IMR-90 (cell line): Measurements from ENCODE around the gene MBTD1. TPM values are rescaled to one million over a fixed set of nuclear protein-coding genes. Genes with fewer than 3 reads are reported as not detected.

Source experiments
- ATAC-seq: fragments of 200-7000 bp; cut with Tn5 transposase; 2 replicates; pipeline ENCODE4 v1.9.1; 2020; ENCODE audit warnings: low read depth, mild to moderate bottlenecking, moderate library complexity
- BruUV-seq: library from RNA; stranded (reverse); fragments of 400-500 nt; replicated peaks from 2 replicates; lab custom pipeline; 2021; lab: Mats Ljungman, UMichigan
- CTCF ChIA-PET: fragments of 300-600 bp; formaldehyde crosslinking; extraction: SDS; loops from one replicate; lab custom pipeline; 2021; ENCODE audit warnings: antibody characterized with exemption; lab: Yijun Ruan, JAX
- POLR2A ChIA-PET: fragments of 300-600 bp; sonication (Branson Sonifier 250); formaldehyde crosslinking; loops from one replicate; lab custom pipeline; 2022; ENCODE audit warnings: antibody characterized with exemption; ENCODE audit not compliant: unreplicated experiment; lab: Charles Lee
- DNase-seq: peaks from one replicate; pipeline ENCODE4 v3.0.0; 2013
- H2AFZ ChIP-seq: replicated peaks from 2 replicates; pipeline ENCODE3; 2013; ENCODE audit warnings: low read length, mild to moderate bottlenecking; ENCODE audit not compliant: poor library complexity
- H2AK5ac ChIP-seq: 2 replicates; pipeline ENCODE4 v1.6.1; 2013; ENCODE audit warnings: low read depth, low read length, inconsistent platforms
- H2AK9ac ChIP-seq: replicated peaks from 2 replicates; pipeline ENCODE3; 2013; ENCODE audit warnings: mild to moderate bottlenecking, low read depth, low read length, moderate library complexity; ENCODE audit not compliant: poor library complexity
- H2BK120ac ChIP-seq: 2 replicates; pipeline ENCODE4 v1.6.1; 2013; ENCODE audit warnings: low read depth, low read length, inconsistent platforms
- H2BK15ac ChIP-seq: 3 replicates; pipeline ENCODE4 v1.6.1; 2013; ENCODE audit warnings: low read depth, low read length, inconsistent platforms
- H2BK20ac ChIP-seq: 2 replicates; pipeline ENCODE4 v1.6.1; 2013; ENCODE audit warnings: low read depth, mild to moderate bottlenecking, inconsistent platforms, low read length, moderate library complexity
- H2BK5ac ChIP-seq: 2 replicates; pipeline ENCODE4 v1.6.1; 2013; ENCODE audit warnings: mild to moderate bottlenecking, low read depth, low read length, inconsistent platforms; ENCODE audit not compliant: poor library complexity, severe bottlenecking
- H3K14ac ChIP-seq: replicated peaks from 2 replicates; pipeline ENCODE4 v1.6.1; 2013; ENCODE audit warnings: low read depth, low read length, inconsistent platforms
- H3K18ac ChIP-seq: 2 replicates; pipeline ENCODE4 v1.6.1; 2013; ENCODE audit warnings: low read depth, low read length, control low read depth
- H3K23ac ChIP-seq: 2 replicates; pipeline ENCODE4 v1.6.1; 2013; ENCODE audit warnings: low read depth, low read length, inconsistent platforms
- H3K27ac ChIP-seq: 2 replicates; pipeline ENCODE4 v1.5.1; 2013; ENCODE audit warnings: mild to moderate bottlenecking, control low read depth, low read length; ENCODE audit not compliant: insufficient read depth
- H3K27me3 ChIP-seq: 2 replicates; pipeline ENCODE4 v1.6.1; 2013; ENCODE audit warnings: low read length; ENCODE audit not compliant: control insufficient read depth, insufficient read depth
- H3K36me3 ChIP-seq: 2 replicates; pipeline ENCODE4 v1.6.1; 2013; ENCODE audit warnings: low read length, mixed read lengths; ENCODE audit not compliant: control insufficient read depth, insufficient read depth
- H3K4ac ChIP-seq: 2 replicates; pipeline ENCODE4 v1.6.1; 2013; ENCODE audit warnings: low read depth, low read length, inconsistent platforms
- H3K4me1 ChIP-seq: 2 replicates; pipeline ENCODE4 v1.6.1; 2013; ENCODE audit warnings: low read length, mixed read lengths; ENCODE audit not compliant: control insufficient read depth, insufficient read depth
- H3K4me2 ChIP-seq: 2 replicates; pipeline ENCODE4 v1.6.1; 2013; ENCODE audit warnings: low read depth, mild to moderate bottlenecking, control low read depth, low read length, moderate library complexity
- H3K4me3 ChIP-seq: 2 replicates; pipeline ENCODE4 v1.5.1; 2013; ENCODE audit warnings: low read depth, mild to moderate bottlenecking, control low read depth, low read length, moderate library complexity; ENCODE audit not compliant: insufficient read depth
- H3K56ac ChIP-seq: 2 replicates; pipeline ENCODE4 v1.6.1; 2013; ENCODE audit warnings: low read length, inconsistent platforms; ENCODE audit not compliant: insufficient read depth; ENCODE audit errors: extremely low read depth
- H3K79me1 ChIP-seq, 2 experiments: 2 replicates each; pipeline ENCODE4 v1.6.1; 2013; ENCODE audit warnings: low read length in 2 of 2, inconsistent platforms in 1 of 2, low read depth in 1 of 2
- H3K9ac ChIP-seq: 2 replicates; pipeline ENCODE4 v1.6.1; 2013; ENCODE audit warnings: low read depth, low read length, control low read depth
- H3K9me1 ChIP-seq: 2 replicates; pipeline ENCODE4 v1.6.1; 2013; ENCODE audit warnings: low read length, inconsistent platforms; ENCODE audit not compliant: insufficient read depth
- H3K9me3 ChIP-seq: 2 replicates; pipeline ENCODE4 v1.6.1; 2013; ENCODE audit warnings: low read length; ENCODE audit not compliant: control insufficient read depth, insufficient read depth
- H4K20me1 ChIP-seq: 2 replicates; pipeline ENCODE4 v1.6.1; 2013; ENCODE audit warnings: low read length, inconsistent platforms; ENCODE audit not compliant: insufficient read depth
- H4K5ac ChIP-seq: 2 replicates; pipeline ENCODE4 v1.6.1; 2013; ENCODE audit warnings: mild to moderate bottlenecking, low read depth, low read length, control low read depth
- H4K8ac ChIP-seq, 2 experiments: 2 replicates each; pipeline ENCODE4 v1.6.1; 2013; ENCODE audit warnings: low read depth in 2 of 2, low read length in 2 of 2, control low read depth in 1 of 2, inconsistent platforms in 1 of 2
- H4K91ac ChIP-seq: 2 replicates; pipeline ENCODE4 v1.6.1; 2013; ENCODE audit warnings: low read depth, low read length, inconsistent platforms; ENCODE audit not compliant: insufficient read depth
- BHLHE40 ChIP-seq: fragments of 150-350 bp; IDR thresholded peaks from 2 replicates; pipeline ENCODE4 v1.6.1; 2016; ENCODE audit warnings: mild to moderate bottlenecking, low read depth, low read length
- CEBPB ChIP-seq: IDR thresholded peaks from 2 replicates; pipeline ENCODE4 v1.6.1; 2012; ENCODE audit warnings: low read depth, low read length, improper control_type of control experiment
- CHD1 ChIP-seq: IDR thresholded peaks from 2 replicates; pipeline ENCODE4 v1.6.1; 2012; ENCODE audit warnings: low read depth, low read length, improper control_type of control experiment
- CTCF ChIP-seq: conservative IDR thresholded peaks from 2 replicates; pipeline ENCODE4 v1.5.1; 2012; ENCODE audit warnings: mild to moderate bottlenecking, low read depth, low read length, improper control_type of control experiment
- ELK1 ChIP-seq: fragments of 150-350 bp; IDR thresholded peaks from 2 replicates; pipeline ENCODE4 v1.6.1; 2016; ENCODE audit warnings: low read depth, mild to moderate bottlenecking, low read length, moderate library complexity, borderline replicate concordance
- FOS ChIP-seq: fragments of 150-350 bp; IDR thresholded peaks from 2 replicates; pipeline ENCODE4 v1.6.1; 2016; ENCODE audit warnings: low read depth, low read length
- MAFK ChIP-seq: IDR thresholded peaks from 2 replicates; pipeline ENCODE4 v1.6.1; 2012; ENCODE audit warnings: low read depth, low read length, improper control_type of control experiment
- MAZ ChIP-seq: IDR thresholded peaks from 2 replicates; pipeline ENCODE4 v1.6.1; 2012; ENCODE audit warnings: low read depth, mild to moderate bottlenecking, low read length, improper control_type of control experiment, moderate library complexity, borderline replicate concordance
- MXI1 ChIP-seq: IDR thresholded peaks from 2 replicates; pipeline ENCODE4 v1.6.1; 2012; ENCODE audit warnings: low read depth, mild to moderate bottlenecking, low read length, moderate library complexity, borderline replicate concordance
- NFE2L2 ChIP-seq: fragments of 150-350 bp; IDR thresholded peaks from 2 replicates; pipeline ENCODE4 v1.6.1; 2016; ENCODE audit warnings: low read depth, mild to moderate bottlenecking, low read length
- POLR2A ChIP-seq: IDR thresholded peaks from 2 replicates; pipeline ENCODE4 v1.6.1; 2012; ENCODE audit warnings: mild to moderate bottlenecking, low read depth, low read length
- RAD21 ChIP-seq: IDR thresholded peaks from 2 replicates; pipeline ENCODE4 v1.6.1; 2012; ENCODE audit warnings: low read length, improper control_type of control experiment
- RCOR1 ChIP-seq: IDR thresholded peaks from 2 replicates; pipeline ENCODE4 v1.6.1; 2012; ENCODE audit warnings: mild to moderate bottlenecking, low read length, improper control_type of control experiment; ENCODE audit not compliant: insufficient replicate concordance
- RFX5 ChIP-seq: IDR thresholded peaks from 2 replicates; pipeline ENCODE4 v1.8.0; 2012; ENCODE audit warnings: low read depth, mild to moderate bottlenecking, low read length, moderate library complexity
- SMC3 ChIP-seq: fragments of 150-350 bp; IDR thresholded peaks from 2 replicates; pipeline ENCODE4 v1.6.1; 2016; ENCODE audit warnings: low read depth, mild to moderate bottlenecking, antibody characterized with exemption, low read length, moderate library complexity
- USF2 ChIP-seq: fragments of 150-350 bp; IDR thresholded peaks from 2 replicates; pipeline ENCODE4 v1.6.1; 2017; ENCODE audit warnings: mild to moderate bottlenecking, antibody characterized with exemption, low read length, low read depth
- dilution Hi-C: fragments of 300-500 bp; cut with HindIII; formaldehyde crosslinking; loops from one replicate; pipeline ENCODE4 v1.14.3; 2018; ENCODE audit warnings: low sequenced_read_pairs; ENCODE audit not compliant: unreplicated experiment
- in situ Hi-C: fragments of 300-500 bp; cut with MboI; formaldehyde crosslinking; loops from 3 replicates; pipeline ENCODE4 v1.14.3; 2019; ENCODE audit warnings: low sequenced_read_pairs, inconsistent platforms, mixed read lengths
- intact Hi-C: fragments of 100-400 bp; cut with micrococcal nuclease; formaldehyde crosslinking; loops from 2 replicates; pipeline ENCODE4 v1.10.0; 2022
- polyA plus RNA-seq, 3 experiments: library from polyadenylated mRNA; depleted of rRNA; stranded (reverse); fragments of >200 nt; gene quantifications; 2 replicates each; pipeline ENCODE4 v1.2.3, GENCODE V29; 2012; ENCODE audit warnings: low replicate concordance in 1 of 3
- total RNA-seq: library from RNA; depleted of rRNA; stranded (reverse); fragments of >200 nt; gene quantifications from 2 replicates; pipeline ENCODE4 v1.2.3, GENCODE V29; 2012

MBTD1 gene
- total and polyA plus RNA-seq, 2 of the 4 experiments (the other 2 are of a cell fraction), result 3.2 to 5.6 TPM

DNA sequence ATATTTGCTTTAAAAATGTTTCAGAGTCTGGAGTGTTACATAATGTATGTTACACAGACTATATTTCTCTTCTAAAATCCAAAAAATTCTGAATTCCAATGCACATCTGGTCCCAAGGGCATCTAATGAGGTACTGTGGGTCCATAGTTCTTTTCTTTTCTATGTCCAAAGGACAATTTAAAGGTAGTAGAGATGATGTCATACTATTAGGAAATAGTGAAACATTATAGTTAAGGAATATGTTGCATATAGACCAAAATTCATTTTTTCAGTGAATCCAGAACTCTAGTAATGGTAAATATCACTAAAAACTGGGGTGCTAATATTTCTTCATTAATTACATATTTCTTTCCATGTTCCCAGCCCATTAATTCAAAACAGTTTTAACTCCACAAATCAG, 70.7 kb downstream of the MBTD1 start:
- Histone ChIP-seq H4K8ac (no peak overlapping the region), H3K36me3 (peaks cover 27% of the 10 kb centered on the region), H3K4me2 (no peak overlapping the region), H2AK9ac (no peak overlapping the region), H3K4ac (no peak overlapping the region), H3K4me3 (no peak overlapping the region), H4K5ac (no peak overlapping the region), H3K18ac (no peak overlapping the region), H4K20me1 (no peaks in the 10 kb centered on the region), H2AK5ac (no peak overlapping the region), H4K91ac (no peak overlapping the region), H2BK15ac (no peak overlapping the region), H2BK20ac (no peak overlapping the region), H2BK120ac (no peak overlapping the region), H3K79me1 (no peaks in the 10 kb centered on the region), H3K23ac (no peak overlapping the region), H3K9ac (no peak overlapping the region), H3K56ac (no peak overlapping the region), H3K27me3 (no peaks in the 10 kb centered on the region), H3K9me1 (no peaks in the 10 kb centered on the region), H3K27ac (no peak overlapping the region), H2AFZ (no peak overlapping the region), H3K4me1 (0 out of 2 replicates have a peak, but pooled peaks cover 2% of the 10 kb centered on the region), H3K14ac (no peak overlapping the region), H2BK5ac (no peak overlapping the region), H3K9me3 (no peaks in the 10 kb centered on the region)
- TF ChIP-seq RCOR1 (no peak), CHD1 (no peak), MAZ (no peak), USF2 (no peak), CTCF (no peak), ELK1 (no peak), FOS (no peak), CEBPB (no peak), BHLHE40 (no peak), SMC3 (no peak), RAD21 (no peak), NFE2L2 (no peak), MAFK (no peak), RFX5 (no peak), POLR2A (no peak), MXI1 (no peak)
- no TSS peak for BruUV-seq
- ChIA-PET CTCF (no interaction called here), POLR2A (no interaction called here)
- DNase-seq (no peak), ATAC-seq (no peak)
- intact Hi-C loops (no loop called here), dilution Hi-C loops (no loop called here), in situ Hi-C loops (no loop called here)
